Measurements from ENCODE around the gene BEX4.

DNA sequence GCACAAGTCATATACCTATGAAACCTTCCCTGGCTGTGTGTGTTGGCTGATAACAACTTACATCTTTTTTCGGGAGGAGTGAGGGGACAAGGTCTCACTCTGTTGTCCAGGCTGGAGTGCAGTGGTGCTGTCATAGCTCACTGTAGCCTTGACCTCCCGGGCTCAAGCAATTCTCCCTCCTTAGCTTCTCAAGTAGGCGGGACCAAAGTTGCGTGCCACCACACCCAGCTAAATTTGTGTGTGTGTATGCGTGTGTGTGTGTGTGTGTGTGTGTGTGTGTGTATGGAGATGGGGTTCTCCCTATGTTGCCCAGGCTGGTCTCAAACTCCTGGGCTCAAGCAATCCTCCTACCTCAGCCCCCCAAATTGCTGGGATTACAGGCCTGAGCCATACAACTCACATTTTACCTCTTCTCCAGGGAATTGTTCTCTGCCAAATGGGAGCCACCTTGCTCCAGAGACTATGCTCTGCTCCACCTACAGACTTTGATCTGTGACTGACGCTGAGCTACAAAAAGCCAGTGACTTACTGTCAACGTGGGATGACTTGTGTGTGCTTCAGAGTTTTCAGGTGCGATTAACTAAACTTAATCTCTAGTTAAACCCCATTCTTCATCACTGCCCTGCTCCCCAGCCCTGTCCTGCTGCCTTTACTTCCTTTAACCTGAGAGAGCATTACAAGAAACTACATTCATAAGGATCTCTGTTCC lies 2.0 kb upstream of the BEX4 start:
- TF ChIP-seq, protein P1, sequence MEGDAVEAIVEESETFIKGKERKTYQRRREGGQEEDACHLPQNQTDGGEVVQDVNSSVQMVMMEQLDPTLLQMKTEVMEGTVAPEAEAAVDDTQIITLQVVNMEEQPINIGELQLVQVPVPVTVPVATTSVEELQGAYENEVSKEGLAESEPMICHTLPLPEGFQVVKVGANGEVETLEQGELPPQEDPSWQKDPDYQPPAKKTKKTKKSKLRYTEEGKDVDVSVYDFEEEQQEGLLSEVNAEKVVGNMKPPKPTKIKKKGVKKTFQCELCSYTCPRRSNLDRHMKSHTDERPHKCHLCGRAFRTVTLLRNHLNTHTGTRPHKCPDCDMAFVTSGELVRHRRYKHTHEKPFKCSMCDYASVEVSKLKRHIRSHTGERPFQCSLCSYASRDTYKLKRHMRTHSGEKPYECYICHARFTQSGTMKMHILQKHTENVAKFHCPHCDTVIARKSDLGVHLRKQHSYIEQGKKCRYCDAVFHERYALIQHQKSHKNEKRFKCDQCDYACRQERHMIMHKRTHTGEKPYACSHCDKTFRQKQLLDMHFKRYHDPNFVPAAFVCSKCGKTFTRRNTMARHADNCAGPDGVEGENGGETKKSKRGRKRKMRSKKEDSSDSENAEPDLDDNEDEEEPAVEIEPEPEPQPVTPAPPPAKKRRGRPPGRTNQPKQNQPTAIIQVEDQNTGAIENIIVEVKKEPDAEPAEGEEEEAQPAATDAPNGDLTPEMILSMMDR (conservative IDR thresholded peaks at IDR 0.05; ENCODE audit: low read depth in 2 of 2): no peak
- TF ChIP-seq EZH2 (IDR thresholded peaks at IDR 0.05; ENCODE audit: low read depth, unreplicated experiment): no peak

Measured in GM23338 (cell line).